ENCODE results near the gene AP4M1.

Gene AP4M1

GRCh38 chr7:100101016-100101862 is at the start of gene AP4M1, which contains the start of gene MCM7:
Gene AP4M1, plus strand, starts transcription at chr7:100101643. Its CDS starts 72 bp downstream, at chr7:100101715.
Gene MCM7, minus strand, starts transcription at chr7:100101397. Its CDS starts 103 bp downstream, at chr7:100101294.
- no peaks in the 10 kb centered on the region for H3K27me3 ChIP-seq (ENCODE audit: low read depth)
- no peaks in the 10 kb centered on the region for H3K9me3 ChIP-seq
- H3K4me3 ChIP-seq, result peak within 1 kb of the TSS; percentile 98
- H3K4me1 ChIP-seq, result 0 out of 2 replicates have a peak, but pooled peaks cover 4% of the 10 kb centered on the region
- peaks cover 55% of the 10 kb centered on the region for H3K36me3 ChIP-seq (replicated peaks)
- in situ Hi-C loops (cut with MboI; ENCODE audit: low sequenced_read_pairs), result no loop called here
- peak; percentile 96 to 99 for DNase-seq (ENCODE audit: low spot score in 2 of 2)

GRCh38 chr7:100053215-100053614 is 48.2 kb upstream of the AP4M1 start:
- Histone ChIP-seq H3K36me3 (replicated peaks) (peaks cover 16% of the 10 kb centered on the region), H3K4me1 (peaks cover 9% of the 10 kb centered on the region), H3K27me3 (ENCODE audit: low read depth) (no peaks in the 10 kb centered on the region), H3K9me3 (no peaks in the 10 kb centered on the region), H3K4me3 (no peak overlapping the region)
- in situ Hi-C loops (cut with MboI; ENCODE audit: low sequenced_read_pairs), result no loop called here
- DNase-seq (ENCODE audit: low spot score in 2 of 2), result peak; percentile 38 to 48

- in situ Hi-C loops (cut with MboI; ENCODE audit: low sequenced_read_pairs), result no loop called here
- Histone ChIP-seq H3K27me3 (ENCODE audit: low read depth) (no peaks in the 10 kb centered on the region), H3K9me3 (no peaks in the 10 kb centered on the region), H3K4me1 (no peaks in the 10 kb centered on the region), H3K4me3 (no peak overlapping the region), H3K36me3 (replicated peaks) (peaks cover 33% of the 10 kb centered on the region)
- no peak for DNase-seq (ENCODE audit: low spot score in 2 of 2)
Observed at GRCh38 chr7:100057006-100057405, 44.4 kb upstream of the AP4M1 start.

GRCh38 chr7:100059251-100059739 is 42.1 kb upstream of the AP4M1 start:
- peaks cover 42% of the 10 kb centered on the region for H3K36me3 ChIP-seq (replicated peaks)
- in situ Hi-C loops (cut with MboI; ENCODE audit: low sequenced_read_pairs), result no loop called here
- no peaks in the 10 kb centered on the region for H3K27me3 ChIP-seq (ENCODE audit: low read depth)

GRCh38 chr7:100061518-100062193 is 39.8 kb upstream of the AP4M1 start:
- no peaks in the 10 kb centered on the region for H3K4me1 ChIP-seq
- H3K9me3 ChIP-seq, result no peaks in the 10 kb centered on the region
- H3K27me3 ChIP-seq (ENCODE audit: low read depth), result no peaks in the 10 kb centered on the region
- DNase-seq (ENCODE audit: low spot score in 2 of 2), result no peak
- in situ Hi-C loops (cut with MboI; ENCODE audit: low sequenced_read_pairs), result no loop called here
- peaks cover 47% of the 10 kb centered on the region for H3K36me3 ChIP-seq (replicated peaks)
- H3K4me3 ChIP-seq, result no peak overlapping the region

More at GRCh38 chr7:100059251-100059739, 42.1 kb upstream of the AP4M1 start:
- no peak overlapping the region for H3K4me3 ChIP-seq
- no peaks in the 10 kb centered on the region for H3K9me3 ChIP-seq
- DNase-seq (ENCODE audit: low spot score in 2 of 2), result no peak
- no peaks in the 10 kb centered on the region for H3K4me1 ChIP-seq

GRCh38 chr7:100063376-100063775 is 38.1 kb upstream of the AP4M1 start:
- DNase-seq (ENCODE audit: low spot score in 2 of 2), result no peak
- peaks cover 30% of the 10 kb centered on the region for H3K36me3 ChIP-seq (replicated peaks)
- H3K9me3 ChIP-seq, result no peaks in the 10 kb centered on the region
- in situ Hi-C loops (cut with MboI; ENCODE audit: low sequenced_read_pairs), result no loop called here
- H3K4me3 ChIP-seq, result no peak overlapping the region
- H3K4me1 ChIP-seq, result no peaks in the 10 kb centered on the region
- H3K27me3 ChIP-seq (ENCODE audit: low read depth), result no peaks in the 10 kb centered on the region

- in situ Hi-C loops (cut with MboI; ENCODE audit: low sequenced_read_pairs), result no loop called here
Observed at GRCh38 chr7:100064162-100064561, 37.3 kb upstream of the AP4M1 start.

GRCh38 chr7:100065452-100066186 is 35.8 kb upstream of the AP4M1 start:
- peaks cover 32% of the 10 kb centered on the region for H3K36me3 ChIP-seq (replicated peaks)
- no peaks in the 10 kb centered on the region for H3K4me1 ChIP-seq
- no peak for DNase-seq (ENCODE audit: low spot score in 2 of 2)
- no peak overlapping the region for H3K4me3 ChIP-seq
- peaks cover 5% of the 10 kb centered on the region for H3K9me3 ChIP-seq
- in situ Hi-C loops (cut with MboI; ENCODE audit: low sequenced_read_pairs), result no loop called here
- no peaks in the 10 kb centered on the region for H3K27me3 ChIP-seq (ENCODE audit: low read depth)

More at GRCh38 chr7:100064162-100064561, 37.3 kb upstream of the AP4M1 start:
- H3K9me3 ChIP-seq, result no peaks in the 10 kb centered on the region
- H3K4me3 ChIP-seq, result no peak overlapping the region
- H3K36me3 ChIP-seq (replicated peaks), result peaks cover 28% of the 10 kb centered on the region
- no peak for DNase-seq (ENCODE audit: low spot score in 2 of 2)
- no peaks in the 10 kb centered on the region for H3K27me3 ChIP-seq (ENCODE audit: low read depth)
- no peaks in the 10 kb centered on the region for H3K4me1 ChIP-seq

- in situ Hi-C loops (cut with MboI; ENCODE audit: low sequenced_read_pairs), result no loop called here
- Histone ChIP-seq H3K4me1 (no peaks in the 10 kb centered on the region), H3K4me3 (no peak overlapping the region), H3K27me3 (ENCODE audit: low read depth) (no peaks in the 10 kb centered on the region), H3K9me3 (peaks cover 18% of the 10 kb centered on the region), H3K36me3 (replicated peaks) (peaks cover 41% of the 10 kb centered on the region)
- no peak for DNase-seq (ENCODE audit: low spot score in 2 of 2)
Observed at GRCh38 chr7:100066953-100067352, 34.5 kb upstream of the AP4M1 start.

- in situ Hi-C loops (cut with MboI; ENCODE audit: low sequenced_read_pairs), result no loop called here
- DNase-seq (ENCODE audit: low spot score in 2 of 2), result no peak
- Histone ChIP-seq H3K9me3 (peaks cover 28% of the 10 kb centered on the region), H3K4me1 (no peaks in the 10 kb centered on the region), H3K36me3 (replicated peaks) (peaks cover 60% of the 10 kb centered on the region), H3K4me3 (no peak overlapping the region), H3K27me3 (ENCODE audit: low read depth) (no peaks in the 10 kb centered on the region)
Observed at GRCh38 chr7:100069991-100070390, 31.5 kb upstream of the AP4M1 start.

- peaks cover 28% of the 10 kb centered on the region for H3K9me3 ChIP-seq
- H3K36me3 ChIP-seq (replicated peaks), result peaks cover 70% of the 10 kb centered on the region
Observed at GRCh38 chr7:100071018-100071723, 30.3 kb upstream of the AP4M1 start.

GRCh38 chr7:100072462-100072861 is 29.0 kb upstream of the AP4M1 start:
- no peak overlapping the region for H3K4me3 ChIP-seq
- peaks cover 83% of the 10 kb centered on the region for H3K36me3 ChIP-seq (replicated peaks)
- DNase-seq (ENCODE audit: low spot score in 2 of 2), result no peak
- in situ Hi-C loops (cut with MboI; ENCODE audit: low sequenced_read_pairs), result no loop called here
- H3K9me3 ChIP-seq, result peaks cover 28% of the 10 kb centered on the region
- no peaks in the 10 kb centered on the region for H3K27me3 ChIP-seq (ENCODE audit: low read depth)
- no peaks in the 10 kb centered on the region for H3K4me1 ChIP-seq

More at GRCh38 chr7:100071018-100071723, 30.3 kb upstream of the AP4M1 start:
- Histone ChIP-seq H3K4me1 (no peaks in the 10 kb centered on the region), H3K27me3 (ENCODE audit: low read depth) (no peaks in the 10 kb centered on the region), H3K4me3 (no peak overlapping the region)
- no peak for DNase-seq (ENCODE audit: low spot score in 2 of 2)
- in situ Hi-C loops (cut with MboI; ENCODE audit: low sequenced_read_pairs), result no loop called here

GRCh38 chr7:100074841-100075240 is 26.6 kb upstream of the AP4M1 start:
- Histone ChIP-seq H3K4me1 (peaks cover under 1% of the 10 kb centered on the region), H3K27me3 (ENCODE audit: low read depth) (no peaks in the 10 kb centered on the region), H3K4me3 (no peak overlapping the region), H3K36me3 (replicated peaks) (peaks cover 98% of the 10 kb centered on the region), H3K9me3 (peaks cover 28% of the 10 kb centered on the region)
- in situ Hi-C loops (cut with MboI; ENCODE audit: low sequenced_read_pairs), result no loop called here
- no peak for DNase-seq (ENCODE audit: low spot score in 2 of 2)
